IMR-90 (cell line): ENCODE data around the gene SLC30A10. TPM values are rescaled to one million over a fixed set of nuclear protein-coding genes. Genes with fewer than 3 reads are reported as not detected.

Source experiments
- ATAC-seq: fragments of 200-7000 bp; cut with Tn5 transposase; 2 replicates; pipeline ENCODE4 v1.9.1; 2020; ENCODE audit warnings: low read depth, mild to moderate bottlenecking, moderate library complexity
- BruUV-seq: library from RNA; stranded (reverse); fragments of 400-500 nt; replicated peaks from 2 replicates; lab custom pipeline; 2021; lab: Mats Ljungman, UMichigan
- CTCF ChIA-PET: fragments of 300-600 bp; formaldehyde crosslinking; extraction: SDS; loops from one replicate; lab custom pipeline; 2021; ENCODE audit warnings: antibody characterized with exemption; lab: Yijun Ruan, JAX
- POLR2A ChIA-PET: fragments of 300-600 bp; sonication (Branson Sonifier 250); formaldehyde crosslinking; loops from one replicate; lab custom pipeline; 2022; ENCODE audit warnings: antibody characterized with exemption; ENCODE audit not compliant: unreplicated experiment; lab: Charles Lee
- DNase-seq: peaks from one replicate; pipeline ENCODE4 v3.0.0; 2013
- H2AFZ ChIP-seq: replicated peaks from 2 replicates; pipeline ENCODE3; 2013; ENCODE audit warnings: low read length, mild to moderate bottlenecking; ENCODE audit not compliant: poor library complexity
- H2AK5ac ChIP-seq: 2 replicates; pipeline ENCODE4 v1.6.1; 2013; ENCODE audit warnings: low read depth, low read length, inconsistent platforms
- H2AK9ac ChIP-seq: replicated peaks from 2 replicates; pipeline ENCODE3; 2013; ENCODE audit warnings: mild to moderate bottlenecking, low read depth, low read length, moderate library complexity; ENCODE audit not compliant: poor library complexity
- H2BK120ac ChIP-seq: 2 replicates; pipeline ENCODE4 v1.6.1; 2013; ENCODE audit warnings: low read depth, low read length, inconsistent platforms
- H2BK15ac ChIP-seq: 3 replicates; pipeline ENCODE4 v1.6.1; 2013; ENCODE audit warnings: low read depth, low read length, inconsistent platforms
- H2BK20ac ChIP-seq: 2 replicates; pipeline ENCODE4 v1.6.1; 2013; ENCODE audit warnings: low read depth, mild to moderate bottlenecking, inconsistent platforms, low read length, moderate library complexity
- H2BK5ac ChIP-seq: 2 replicates; pipeline ENCODE4 v1.6.1; 2013; ENCODE audit warnings: mild to moderate bottlenecking, low read depth, low read length, inconsistent platforms; ENCODE audit not compliant: poor library complexity, severe bottlenecking
- H3K14ac ChIP-seq: replicated peaks from 2 replicates; pipeline ENCODE4 v1.6.1; 2013; ENCODE audit warnings: low read depth, low read length, inconsistent platforms
- H3K18ac ChIP-seq: 2 replicates; pipeline ENCODE4 v1.6.1; 2013; ENCODE audit warnings: low read depth, low read length, control low read depth
- H3K23ac ChIP-seq: 2 replicates; pipeline ENCODE4 v1.6.1; 2013; ENCODE audit warnings: low read depth, low read length, inconsistent platforms
- H3K27ac ChIP-seq: 2 replicates; pipeline ENCODE4 v1.5.1; 2013; ENCODE audit warnings: mild to moderate bottlenecking, control low read depth, low read length; ENCODE audit not compliant: insufficient read depth
- H3K27me3 ChIP-seq: 2 replicates; pipeline ENCODE4 v1.6.1; 2013; ENCODE audit warnings: low read length; ENCODE audit not compliant: control insufficient read depth, insufficient read depth
- H3K36me3 ChIP-seq: 2 replicates; pipeline ENCODE4 v1.6.1; 2013; ENCODE audit warnings: low read length, mixed read lengths; ENCODE audit not compliant: control insufficient read depth, insufficient read depth
- H3K4ac ChIP-seq: 2 replicates; pipeline ENCODE4 v1.6.1; 2013; ENCODE audit warnings: low read depth, low read length, inconsistent platforms
- H3K4me1 ChIP-seq: 2 replicates; pipeline ENCODE4 v1.6.1; 2013; ENCODE audit warnings: low read length, mixed read lengths; ENCODE audit not compliant: control insufficient read depth, insufficient read depth
- H3K4me2 ChIP-seq: 2 replicates; pipeline ENCODE4 v1.6.1; 2013; ENCODE audit warnings: low read depth, mild to moderate bottlenecking, control low read depth, low read length, moderate library complexity
- H3K4me3 ChIP-seq: 2 replicates; pipeline ENCODE4 v1.5.1; 2013; ENCODE audit warnings: low read depth, mild to moderate bottlenecking, control low read depth, low read length, moderate library complexity; ENCODE audit not compliant: insufficient read depth
- H3K56ac ChIP-seq: 2 replicates; pipeline ENCODE4 v1.6.1; 2013; ENCODE audit warnings: low read length, inconsistent platforms; ENCODE audit not compliant: insufficient read depth; ENCODE audit errors: extremely low read depth
- H3K79me1 ChIP-seq, 2 experiments: 2 replicates each; pipeline ENCODE4 v1.6.1; 2013; ENCODE audit warnings: low read length in 2 of 2, inconsistent platforms in 1 of 2, low read depth in 1 of 2
- H3K9ac ChIP-seq: 2 replicates; pipeline ENCODE4 v1.6.1; 2013; ENCODE audit warnings: low read depth, low read length, control low read depth
- H3K9me1 ChIP-seq: 2 replicates; pipeline ENCODE4 v1.6.1; 2013; ENCODE audit warnings: low read length, inconsistent platforms; ENCODE audit not compliant: insufficient read depth
- H3K9me3 ChIP-seq: 2 replicates; pipeline ENCODE4 v1.6.1; 2013; ENCODE audit warnings: low read length; ENCODE audit not compliant: control insufficient read depth, insufficient read depth
- H4K20me1 ChIP-seq: 2 replicates; pipeline ENCODE4 v1.6.1; 2013; ENCODE audit warnings: low read length, inconsistent platforms; ENCODE audit not compliant: insufficient read depth
- H4K5ac ChIP-seq: 2 replicates; pipeline ENCODE4 v1.6.1; 2013; ENCODE audit warnings: mild to moderate bottlenecking, low read depth, low read length, control low read depth
- H4K8ac ChIP-seq, 2 experiments: 2 replicates each; pipeline ENCODE4 v1.6.1; 2013; ENCODE audit warnings: low read depth in 2 of 2, low read length in 2 of 2, control low read depth in 1 of 2, inconsistent platforms in 1 of 2
- H4K91ac ChIP-seq: 2 replicates; pipeline ENCODE4 v1.6.1; 2013; ENCODE audit warnings: low read depth, low read length, inconsistent platforms; ENCODE audit not compliant: insufficient read depth
- CEBPB ChIP-seq: IDR thresholded peaks from 2 replicates; pipeline ENCODE4 v1.6.1; 2012; ENCODE audit warnings: low read depth, low read length, improper control_type of control experiment
- CTCF ChIP-seq: conservative IDR thresholded peaks from 2 replicates; pipeline ENCODE4 v1.5.1; 2012; ENCODE audit warnings: mild to moderate bottlenecking, low read depth, low read length, improper control_type of control experiment
- MAZ ChIP-seq: IDR thresholded peaks from 2 replicates; pipeline ENCODE4 v1.6.1; 2012; ENCODE audit warnings: low read depth, mild to moderate bottlenecking, low read length, improper control_type of control experiment, moderate library complexity, borderline replicate concordance
- POLR2A ChIP-seq: IDR thresholded peaks from 2 replicates; pipeline ENCODE4 v1.6.1; 2012; ENCODE audit warnings: mild to moderate bottlenecking, low read depth, low read length
- RAD21 ChIP-seq: IDR thresholded peaks from 2 replicates; pipeline ENCODE4 v1.6.1; 2012; ENCODE audit warnings: low read length, improper control_type of control experiment
- RCOR1 ChIP-seq: IDR thresholded peaks from 2 replicates; pipeline ENCODE4 v1.6.1; 2012; ENCODE audit warnings: mild to moderate bottlenecking, low read length, improper control_type of control experiment; ENCODE audit not compliant: insufficient replicate concordance
- WGBS, 2 experiments: methylation state at CpG; one replicate each; pipeline versions ENCODE4 v1.1.5 to v1.1.7; 2013; ENCODE audit warnings: missing lambda C conversion rate in 2 of 2; ENCODE audit not compliant: insufficient read length in 1 of 2; ENCODE audit errors: extremely low coverage in 2 of 2; 5-methylcytosine and 5-hydroxymethylcytosine counted together
- dilution Hi-C: fragments of 300-500 bp; cut with HindIII; formaldehyde crosslinking; loops from one replicate; pipeline ENCODE4 v1.14.3; 2018; ENCODE audit warnings: low sequenced_read_pairs; ENCODE audit not compliant: unreplicated experiment
- in situ Hi-C: fragments of 300-500 bp; cut with MboI; formaldehyde crosslinking; loops from 3 replicates; pipeline ENCODE4 v1.14.3; 2019; ENCODE audit warnings: low sequenced_read_pairs, inconsistent platforms, mixed read lengths
- intact Hi-C: fragments of 100-400 bp; cut with micrococcal nuclease; formaldehyde crosslinking; loops from 2 replicates; pipeline ENCODE4 v1.10.0; 2022
- polyA plus RNA-seq, 3 experiments: library from polyadenylated mRNA; depleted of rRNA; stranded (reverse); fragments of >200 nt; gene quantifications; 2 replicates each; pipeline ENCODE4 v1.2.3, GENCODE V29; 2012; ENCODE audit warnings: low replicate concordance in 1 of 3
- total RNA-seq: library from RNA; depleted of rRNA; stranded (reverse); fragments of >200 nt; gene quantifications from 2 replicates; pipeline ENCODE4 v1.2.3, GENCODE V29; 2012

Gene SLC30A10
- total and polyA plus RNA-seq, 2 of the 4 experiments (the other 2 are of a cell fraction), result not detected

- no peak for TF ChIP-seq CTCF
Measured at GRCh38 chr1:219927956-219928790, at the start of gene SLC30A10 (continued).

- H4K91ac ChIP-seq, result no peak overlapping the region
- no peak overlapping the region for H3K4me3 ChIP-seq
- H2BK5ac ChIP-seq, result no peak overlapping the region
- H3K27me3 ChIP-seq, result no peaks in the 10 kb centered on the region
- H3K79me1 ChIP-seq, result 0 out of 4 replicates have a peak, but pooled peaks cover 0 to 3% of the 10 kb centered on the region in 2 experiments
- CTCF ChIA-PET, result no interaction called here
- H3K18ac ChIP-seq, result no peak overlapping the region
- no peaks in the 10 kb centered on the region; the same call in 1 of the 2 replicates for H3K9me1 ChIP-seq
- POLR2A ChIA-PET, result no interaction called here
- H3K9ac ChIP-seq, result no peak overlapping the region
- H3K14ac ChIP-seq, result no peak overlapping the region
- H3K56ac ChIP-seq, result no peak overlapping the region
- in situ Hi-C loops (no loop called here), intact Hi-C loops (loop anchor here (5.0 to 10.0 kb wide), 2 partner anchors 52 to 136 kb away; no protein-coding TSS in a partner anchor), dilution Hi-C loops (no loop called here)
- WGBS, 2 experiments, result no CpG with 5 or more reads among the region's 3 CpGs
- H2AK9ac ChIP-seq, result no peak overlapping the region
- H3K9me3 ChIP-seq, result no peaks in the 10 kb centered on the region
- H3K23ac ChIP-seq, result no peak overlapping the region
- H3K4me1 ChIP-seq, result no peaks in the 10 kb centered on the region
- no peak overlapping the region for H2BK120ac ChIP-seq
- no peak overlapping the region for H2AK5ac ChIP-seq
- H4K20me1 ChIP-seq, result no peaks in the 10 kb centered on the region
- H3K27ac ChIP-seq, result no peak overlapping the region
- H3K36me3 ChIP-seq, result peaks cover 22% of the 10 kb centered on the region
- no peak overlapping the region for H2AFZ ChIP-seq
- H3K4me2 ChIP-seq, result no peak overlapping the region
- H3K4ac ChIP-seq, result no peak overlapping the region
- no peak overlapping the region for H4K5ac ChIP-seq
- ATAC-seq (no peak), DNase-seq (no peak)
- BruUV-seq, result no TSS peak
- no peak overlapping the region for H2BK20ac ChIP-seq
- no peak for TF ChIP-seq POLR2A
- no peak for TF ChIP-seq MAZ
- TF ChIP-seq RCOR1, result no peak
- TF ChIP-seq RAD21, result no peak
- TF ChIP-seq CEBPB, result no peak
- no peak overlapping the region for H4K8ac ChIP-seq
- no peak overlapping the region for H2BK15ac ChIP-seq
Measured at GRCh38 chr1:219973213-219973612, 44.9 kb upstream of the SLC30A10 start.
